GM23338 (cell line): ENCODE results near the gene CHMP4A. TPM values are rescaled to one million over a fixed set of nuclear protein-coding genes. Genes with fewer than 3 reads are reported as not detected.

ENCODE experiments used
- ATAC-seq: fragments of 200-7000 bp; cut with Tn5 transposase; 3 replicates; pipeline ENCODE4 v1.9.1; 2020
- DNase-seq: peaks from one replicate; pipeline ENCODE4 v3.0.0-alpha.2; 2015; ENCODE audit warnings: low spot score
- H2AFZ ChIP-seq: fragments of 200-600 bp; sonication (generic); 2 replicates; pipeline ENCODE4 v1.8.0; 2016; ENCODE audit warnings: antibody characterized with exemption, mild to moderate bottlenecking, moderate library complexity
- H3F3A ChIP-seq: fragments of 200-600 bp; sonication (generic); replicated peaks from 2 replicates; pipeline ENCODE4 v1.8.0; 2017; ENCODE audit warnings: antibody characterized with exemption, mixed run types, low read depth
- H3K27ac ChIP-seq: fragments of 200-600 bp; sonication (generic); 2 replicates; pipeline ENCODE4 v1.6.1; 2016; ENCODE audit warnings: low read depth
- H3K27me3 ChIP-seq: fragments of 200-600 bp; sonication (generic); 2 replicates; pipeline ENCODE4 v1.8.0; 2016; ENCODE audit warnings: mild to moderate bottlenecking, mixed run types, moderate library complexity; ENCODE audit not compliant: insufficient read depth
- H3K36me3 ChIP-seq: fragments of 200-600 bp; sonication (generic); 2 replicates; pipeline ENCODE4 v1.8.0; 2016; ENCODE audit warnings: mild to moderate bottlenecking; ENCODE audit not compliant: insufficient read depth
- H3K4me1 ChIP-seq: fragments of 200-600 bp; sonication (generic); 2 replicates; pipeline ENCODE4 v1.8.0; 2016; ENCODE audit warnings: mild to moderate bottlenecking, moderate library complexity; ENCODE audit not compliant: insufficient read depth
- H3K4me2 ChIP-seq: fragments of 200-600 bp; sonication (generic); 2 replicates; pipeline ENCODE4 v1.7.1; 2017; ENCODE audit warnings: mixed run types
- H3K4me3 ChIP-seq: fragments of 200-600 bp; sonication (generic); 2 replicates; pipeline ENCODE4 v1.6.1; 2016; ENCODE audit warnings: mixed run types
- H3K79me2 ChIP-seq: fragments of 200-600 bp; sonication (generic); replicated peaks from 2 replicates; pipeline ENCODE4 v1.8.0; 2017; ENCODE audit warnings: mild to moderate bottlenecking; ENCODE audit not compliant: insufficient read depth
- H3K9me2 ChIP-seq: fragments of 200-600 bp; sonication (generic); 2 replicates; pipeline ENCODE4 v1.8.0; 2017; ENCODE audit not compliant: insufficient read depth
- H4K20me1 ChIP-seq: fragments of 200-600 bp; sonication (generic); replicated peaks from 2 replicates; pipeline ENCODE4 v1.8.0; 2017; ENCODE audit warnings: mild to moderate bottlenecking; ENCODE audit not compliant: insufficient read depth
- H3K27ac Mint-ChIP-seq: 2 replicates; pipeline ENCODE4 v1.8.0; 2020; ENCODE audit warnings: inconsistent platforms, mild to moderate bottlenecking, moderate library complexity, mixed read lengths
- H3K27me3 Mint-ChIP-seq: 3 replicates; pipeline ENCODE4 v1.8.0; 2022; ENCODE audit warnings: low read depth, mild to moderate bottlenecking, moderate library complexity, mixed read lengths, inconsistent platforms; ENCODE audit not compliant: insufficient read depth, poor library complexity
- H3K36me3 Mint-ChIP-seq: 3 replicates; pipeline ENCODE4 v1.8.0; 2021; ENCODE audit warnings: low read depth, mild to moderate bottlenecking, inconsistent platforms, moderate library complexity, mixed read lengths
- H3K4me1 Mint-ChIP-seq: 3 replicates; pipeline ENCODE4 v1.8.0; 2020; ENCODE audit warnings: mild to moderate bottlenecking, inconsistent platforms, mixed read lengths
- H3K4me3 Mint-ChIP-seq: 3 replicates; pipeline ENCODE4 v1.8.0; 2021; ENCODE audit warnings: moderate library complexity, mild to moderate bottlenecking, inconsistent platforms, mixed read lengths
- H3K9me3 Mint-ChIP-seq: 3 replicates; pipeline ENCODE4 v1.8.0; 2020; ENCODE audit warnings: moderate library complexity, mild to moderate bottlenecking, inconsistent platforms, mixed read lengths
- CREB1 ChIP-seq: fragments of 250-450 bp; sonication (Bioruptor Pico); IDR thresholded peaks from 2 replicates; pipeline ENCODE4 v1.5.0; 2020; ENCODE audit warnings: low read depth, mild to moderate bottlenecking, moderate library complexity
- EZH2 ChIP-seq: fragments of 200-600 bp; sonication (generic); IDR thresholded peaks from one replicate; pipeline ENCODE4 v1.8.0; 2017; ENCODE audit warnings: antibody characterized with exemption, mild to moderate bottlenecking, low read depth; ENCODE audit not compliant: unreplicated experiment
- EZH2phosphoT487 ChIP-seq: fragments of 200-600 bp; sonication (generic); IDR thresholded peaks from one replicate; pipeline ENCODE4 v1.8.1; 2018; ENCODE audit warnings: antibody characterized with exemption; ENCODE audit not compliant: unreplicated experiment
- JUNB ChIP-seq: IDR thresholded peaks from one replicate; pipeline ENCODE4 v1.6.1; 2016; ENCODE audit warnings: antibody characterized with exemption; ENCODE audit not compliant: unreplicated experiment
- NANOG ChIP-seq: IDR thresholded peaks from 2 replicates; pipeline ENCODE4 v1.6.1; 2016; ENCODE audit warnings: antibody characterized with exemption, borderline replicate concordance
- POLR2AphosphoS5 ChIP-seq: IDR thresholded peaks from 2 replicates; pipeline ENCODE4 v1.6.1; 2016; ENCODE audit warnings: antibody characterized with exemption, low read depth
- STAT1 ChIP-seq: IDR thresholded peaks from one replicate; pipeline ENCODE4 v1.6.1; 2016; ENCODE audit warnings: antibody characterized with exemption; ENCODE audit not compliant: unreplicated experiment
- ZNF114 ChIP-seq: fragments of 250-450 bp; sonication (Bioruptor Pico); IDR thresholded peaks from 2 replicates; pipeline ENCODE4 v1.5.0; 2020; ENCODE audit warnings: mild to moderate bottlenecking, moderate library complexity
- ZNF331 ChIP-seq: fragments of 250-450 bp; sonication (Bioruptor Pico); IDR thresholded peaks from 2 replicates; pipeline ENCODE4 v1.5.0; 2020; ENCODE audit warnings: low read depth, mild to moderate bottlenecking, moderate library complexity
- polyA plus RNA-seq: library from polyadenylated mRNA; unstranded; fragments of >200 nt; fragmentation: Nextera tagmentation; extraction: Ambion mirVana; gene quantifications from 2 replicates; pipeline ENCODE4 v1.2.1, GENCODE V29; 2016
- total RNA-seq: library from RNA; depleted of rRNA; stranded (reverse); fragments of >200 nt; shearing (Covaris generic); gene quantifications from 2 replicates; pipeline ENCODE4 v1.2.3, GENCODE V29; 2014
- TF ChIP-seq, protein P1 (sequence below), 2 experiments: fragments of 200-600 bp in 1 of 2; sonication (generic) in 1 of 2; conservative IDR thresholded peaks; 2 replicates each; pipeline versions ENCODE4 v1.5.1 to v1.6.1; 2016 to 2017; ENCODE audit warnings: antibody characterized with exemption in 2 of 2, low read depth in 2 of 2, mild to moderate bottlenecking in 2 of 2, moderate library complexity in 1 of 2
- TF ChIP-seq, protein P2 (sequence below): IDR thresholded peaks from one replicate; pipeline ENCODE4 v1.6.1; 2018; ENCODE audit warnings: antibody characterized with exemption; ENCODE audit not compliant: unreplicated experiment

CHMP4A gene
- total and polyA plus RNA-seq, 2 experiments from 2014 or later = 19.3 to 36.9 TPM

DNA sequence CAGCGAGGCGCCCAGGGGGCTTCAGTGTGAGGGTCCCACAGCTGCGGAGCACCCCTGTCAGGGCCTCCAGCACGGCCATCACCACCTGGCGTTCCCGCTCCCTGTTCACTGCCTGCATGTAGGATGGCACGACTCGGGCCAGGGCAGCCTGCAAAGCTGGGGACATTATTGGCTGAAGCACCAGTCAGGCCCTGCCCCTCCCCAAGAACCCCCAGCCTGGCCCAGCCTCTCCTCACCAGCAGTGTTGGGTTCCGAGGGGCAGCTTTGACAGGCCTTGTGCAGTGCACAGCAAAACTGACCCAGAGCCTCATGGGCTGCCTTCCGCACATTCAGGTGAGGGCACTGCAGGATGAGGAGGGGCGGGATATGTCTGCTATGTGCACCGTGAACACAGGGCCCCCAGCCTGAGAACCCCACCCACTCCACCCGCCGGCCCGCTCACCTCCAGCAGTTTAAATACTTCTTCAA lies 30.2 kb downstream of the CHMP4A start:
- H3K27ac Mint-ChIP-seq = no peak overlapping the region
- no peaks in the 10 kb centered on the region; the same call in 1 of the 2 replicates for H3F3A ChIP-seq
- peaks cover 4% of the 10 kb centered on the region; the same call in 1 of the 2 replicates for H3K4me1 ChIP-seq
- H3K27me3 ChIP-seq = no peaks in the 10 kb centered on the region
- H3K9me2 ChIP-seq = no peaks in the 10 kb centered on the region
- no peak overlapping the region; the same call in 2 of the 3 replicates for H3K4me3 Mint-ChIP-seq
- peaks cover 33% of the 10 kb centered on the region for H3K27me3 Mint-ChIP-seq
- DNase-seq = no peak
- H3K4me2 ChIP-seq = no peak overlapping the region
- no peak overlapping the region for H3K4me3 ChIP-seq
- no peak for ATAC-seq
- no peaks in the 10 kb centered on the region; the same call in 1 of the 2 replicates for H3K36me3 ChIP-seq
- TF ChIP-seq EZH2 (no peak), STAT1 (no peak)
- peaks cover 3% of the 10 kb centered on the region; the same call in 2 of the 3 replicates for H3K9me3 Mint-ChIP-seq
- H3K36me3 Mint-ChIP-seq = peaks cover 85% of the 10 kb centered on the region
- H2AFZ ChIP-seq = no peak overlapping the region
- peaks cover 10% of the 10 kb centered on the region for H3K4me1 Mint-ChIP-seq
- H3K27ac ChIP-seq = no peak overlapping the region
- H4K20me1 ChIP-seq = peaks cover 6% of the 10 kb centered on the region
- peaks cover 13% of the 10 kb centered on the region; the same call in 1 of the 2 replicates for H3K79me2 ChIP-seq

DNA sequence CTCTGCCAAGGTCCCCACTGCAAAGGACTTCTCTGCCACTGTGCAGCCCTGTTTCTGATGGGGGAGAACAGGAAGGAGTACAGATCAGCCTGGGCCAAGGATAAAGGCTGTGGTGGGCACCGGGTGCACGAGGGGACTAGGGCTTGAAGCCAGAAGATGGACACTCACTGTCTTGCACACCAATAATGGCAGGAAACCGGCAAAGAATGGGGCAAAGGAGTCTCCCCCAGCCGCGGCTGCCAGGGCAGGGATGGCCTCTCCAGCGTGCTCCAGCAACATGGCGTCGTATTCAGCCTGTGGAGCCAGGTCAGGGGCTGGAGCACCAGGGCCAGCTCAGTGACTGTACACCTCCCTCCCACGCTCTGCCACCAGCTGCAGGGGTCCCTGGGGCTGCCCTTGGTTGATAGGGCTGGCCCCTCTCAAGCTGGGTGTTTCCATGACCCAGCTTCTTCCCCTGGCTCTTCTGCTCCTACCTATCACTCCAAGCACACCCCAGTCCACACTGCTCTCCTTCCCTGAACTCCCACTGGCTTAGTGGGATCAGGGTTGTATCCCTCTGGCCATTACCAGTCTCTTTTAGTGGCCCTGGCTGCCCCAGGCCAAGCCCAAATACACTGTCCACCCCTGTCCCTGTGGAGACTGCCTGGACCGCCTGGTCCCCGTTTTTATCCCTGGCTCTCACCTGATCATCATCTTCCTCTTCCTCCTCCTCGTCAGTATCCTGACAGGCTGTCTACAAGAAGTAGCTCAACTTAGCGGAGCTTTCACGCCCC lies 31.0 kb downstream of the CHMP4A start:
- Histone ChIP-seq H3K4me3 (no peak overlapping the region), H3K36me3 (no peaks in the 10 kb centered on the region; the same call in 1 of the 2 replicates), H3K4me1 (no peaks in the 10 kb centered on the region), H3K27ac (no peak overlapping the region), H4K20me1 (no peaks in the 10 kb centered on the region; the same call in 1 of the 2 replicates), H3K9me2 (no peaks in the 10 kb centered on the region), H3F3A (no peaks in the 10 kb centered on the region), H2AFZ (no peak overlapping the region), H3K79me2 (peaks cover 6% of the 10 kb centered on the region; the same call in 1 of the 2 replicates), H3K27me3 (no peaks in the 10 kb centered on the region), H3K4me2 (no peak overlapping the region)
- Mint-ChIP-seq H3K4me3 (peak overlapping the region; percentile 24; the same call in 1 of the 3 replicates), H3K27me3 (peaks cover 34% of the 10 kb centered on the region), H3K9me3 (peaks cover 3% of the 10 kb centered on the region; the same call in 2 of the 3 replicates), H3K4me1 (peaks cover 4% of the 10 kb centered on the region), H3K36me3 (peaks cover 81% of the 10 kb centered on the region), H3K27ac (peak overlapping the region; percentile 56; the same call in 1 of the 2 replicates)
- DNase-seq (no peak), ATAC-seq (no peak)
- TF ChIP-seq EZH2phosphoT487 (no peak), EZH2 (no peak), STAT1 (no peak), JUNB (no peak), CREB1 (CRISPR knock-in tag) (no peak), NANOG (no peak), POLR2AphosphoS5 (no peak), ZNF114 (no peak), ZNF331 (CRISPR knock-in tag) (no peak)
- TF ChIP-seq, protein P1, sequence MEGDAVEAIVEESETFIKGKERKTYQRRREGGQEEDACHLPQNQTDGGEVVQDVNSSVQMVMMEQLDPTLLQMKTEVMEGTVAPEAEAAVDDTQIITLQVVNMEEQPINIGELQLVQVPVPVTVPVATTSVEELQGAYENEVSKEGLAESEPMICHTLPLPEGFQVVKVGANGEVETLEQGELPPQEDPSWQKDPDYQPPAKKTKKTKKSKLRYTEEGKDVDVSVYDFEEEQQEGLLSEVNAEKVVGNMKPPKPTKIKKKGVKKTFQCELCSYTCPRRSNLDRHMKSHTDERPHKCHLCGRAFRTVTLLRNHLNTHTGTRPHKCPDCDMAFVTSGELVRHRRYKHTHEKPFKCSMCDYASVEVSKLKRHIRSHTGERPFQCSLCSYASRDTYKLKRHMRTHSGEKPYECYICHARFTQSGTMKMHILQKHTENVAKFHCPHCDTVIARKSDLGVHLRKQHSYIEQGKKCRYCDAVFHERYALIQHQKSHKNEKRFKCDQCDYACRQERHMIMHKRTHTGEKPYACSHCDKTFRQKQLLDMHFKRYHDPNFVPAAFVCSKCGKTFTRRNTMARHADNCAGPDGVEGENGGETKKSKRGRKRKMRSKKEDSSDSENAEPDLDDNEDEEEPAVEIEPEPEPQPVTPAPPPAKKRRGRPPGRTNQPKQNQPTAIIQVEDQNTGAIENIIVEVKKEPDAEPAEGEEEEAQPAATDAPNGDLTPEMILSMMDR (conservative IDR thresholded peaks at IDR 0.05; ENCODE audit: low read depth in 2 of 2) = no peak
- TF ChIP-seq, protein P2, sequence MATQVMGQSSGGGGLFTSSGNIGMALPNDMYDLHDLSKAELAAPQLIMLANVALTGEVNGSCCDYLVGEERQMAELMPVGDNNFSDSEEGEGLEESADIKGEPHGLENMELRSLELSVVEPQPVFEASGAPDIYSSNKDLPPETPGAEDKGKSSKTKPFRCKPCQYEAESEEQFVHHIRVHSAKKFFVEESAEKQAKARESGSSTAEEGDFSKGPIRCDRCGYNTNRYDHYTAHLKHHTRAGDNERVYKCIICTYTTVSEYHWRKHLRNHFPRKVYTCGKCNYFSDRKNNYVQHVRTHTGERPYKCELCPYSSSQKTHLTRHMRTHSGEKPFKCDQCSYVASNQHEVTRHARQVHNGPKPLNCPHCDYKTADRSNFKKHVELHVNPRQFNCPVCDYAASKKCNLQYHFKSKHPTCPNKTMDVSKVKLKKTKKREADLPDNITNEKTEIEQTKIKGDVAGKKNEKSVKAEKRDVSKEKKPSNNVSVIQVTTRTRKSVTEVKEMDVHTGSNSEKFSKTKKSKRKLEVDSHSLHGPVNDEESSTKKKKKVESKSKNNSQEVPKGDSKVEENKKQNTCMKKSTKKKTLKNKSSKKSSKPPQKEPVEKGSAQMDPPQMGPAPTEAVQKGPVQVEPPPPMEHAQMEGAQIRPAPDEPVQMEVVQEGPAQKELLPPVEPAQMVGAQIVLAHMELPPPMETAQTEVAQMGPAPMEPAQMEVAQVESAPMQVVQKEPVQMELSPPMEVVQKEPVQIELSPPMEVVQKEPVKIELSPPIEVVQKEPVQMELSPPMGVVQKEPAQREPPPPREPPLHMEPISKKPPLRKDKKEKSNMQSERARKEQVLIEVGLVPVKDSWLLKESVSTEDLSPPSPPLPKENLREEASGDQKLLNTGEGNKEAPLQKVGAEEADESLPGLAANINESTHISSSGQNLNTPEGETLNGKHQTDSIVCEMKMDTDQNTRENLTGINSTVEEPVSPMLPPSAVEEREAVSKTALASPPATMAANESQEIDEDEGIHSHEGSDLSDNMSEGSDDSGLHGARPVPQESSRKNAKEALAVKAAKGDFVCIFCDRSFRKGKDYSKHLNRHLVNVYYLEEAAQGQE = no peak
